Choroid plexus epithelial cell (primary cell): ENCODE data around the gene STARD13.

ENCODE experiments used
- DNase-seq: peaks from one replicate; pipeline ENCODE4 v3.0.0-alpha.2; 2010; ENCODE audit warnings: low read depth
- H3K4me3 ChIP-seq: 2 replicates; pipeline ENCODE4 v1.5.1; 2011; ENCODE audit warnings: low read depth, mild to moderate bottlenecking, control low read depth, low read length, moderate library complexity
- TF ChIP-seq, protein P1 (sequence below): conservative IDR thresholded peaks from 2 replicates; pipeline ENCODE4 v1.5.1; 2011; ENCODE audit warnings: low read depth, mild to moderate bottlenecking, control low read depth, inconsistent platforms, low read length, moderate library complexity

STARD13 gene

DNA sequence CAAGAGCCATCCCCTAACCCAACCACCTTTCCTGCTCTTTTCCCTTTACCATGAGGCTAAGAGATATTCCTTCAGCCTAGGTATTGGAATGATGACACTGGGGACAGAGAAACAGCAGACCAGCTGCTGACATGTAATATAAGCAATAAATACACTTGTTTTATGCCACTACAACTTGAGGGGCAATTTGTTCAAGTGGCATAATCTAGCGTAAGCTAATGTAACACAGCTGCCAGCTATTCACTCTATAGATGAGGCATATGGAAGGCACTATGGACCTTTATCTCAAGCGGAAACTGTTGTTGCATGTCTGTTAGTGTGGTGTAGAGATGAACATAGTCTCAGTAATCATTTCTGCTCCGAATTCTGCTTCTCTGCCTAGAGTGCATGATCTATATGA, 111.1 kb downstream of the STARD13 start:
- TF ChIP-seq, protein P1, sequence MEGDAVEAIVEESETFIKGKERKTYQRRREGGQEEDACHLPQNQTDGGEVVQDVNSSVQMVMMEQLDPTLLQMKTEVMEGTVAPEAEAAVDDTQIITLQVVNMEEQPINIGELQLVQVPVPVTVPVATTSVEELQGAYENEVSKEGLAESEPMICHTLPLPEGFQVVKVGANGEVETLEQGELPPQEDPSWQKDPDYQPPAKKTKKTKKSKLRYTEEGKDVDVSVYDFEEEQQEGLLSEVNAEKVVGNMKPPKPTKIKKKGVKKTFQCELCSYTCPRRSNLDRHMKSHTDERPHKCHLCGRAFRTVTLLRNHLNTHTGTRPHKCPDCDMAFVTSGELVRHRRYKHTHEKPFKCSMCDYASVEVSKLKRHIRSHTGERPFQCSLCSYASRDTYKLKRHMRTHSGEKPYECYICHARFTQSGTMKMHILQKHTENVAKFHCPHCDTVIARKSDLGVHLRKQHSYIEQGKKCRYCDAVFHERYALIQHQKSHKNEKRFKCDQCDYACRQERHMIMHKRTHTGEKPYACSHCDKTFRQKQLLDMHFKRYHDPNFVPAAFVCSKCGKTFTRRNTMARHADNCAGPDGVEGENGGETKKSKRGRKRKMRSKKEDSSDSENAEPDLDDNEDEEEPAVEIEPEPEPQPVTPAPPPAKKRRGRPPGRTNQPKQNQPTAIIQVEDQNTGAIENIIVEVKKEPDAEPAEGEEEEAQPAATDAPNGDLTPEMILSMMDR = no peak
- no peak for DNase-seq
- no peak overlapping the region for H3K4me3 ChIP-seq

DNA sequence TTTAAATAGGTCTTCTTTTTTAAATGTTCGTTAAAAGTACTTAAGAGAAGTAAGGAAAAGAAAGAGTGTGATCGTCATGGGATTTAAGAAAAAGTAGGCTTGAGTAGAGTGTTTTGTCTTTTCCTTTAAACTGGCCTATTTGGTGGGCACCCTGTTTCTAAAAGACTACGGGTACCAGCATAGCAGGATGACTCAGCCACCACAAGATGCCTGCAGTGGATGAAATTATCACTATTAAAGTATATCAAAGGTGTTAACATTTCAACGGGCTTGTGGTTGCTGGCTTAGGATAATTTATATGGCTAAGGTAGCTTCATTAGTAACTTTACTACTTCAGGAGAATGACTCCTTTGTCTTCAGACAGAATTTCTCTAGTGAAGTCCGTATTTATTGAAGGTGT, 112.6 kb downstream of the STARD13 start:
- TF ChIP-seq, protein P1 = no peak
- no peak for DNase-seq
- H3K4me3 ChIP-seq = no peak overlapping the region

DNA sequence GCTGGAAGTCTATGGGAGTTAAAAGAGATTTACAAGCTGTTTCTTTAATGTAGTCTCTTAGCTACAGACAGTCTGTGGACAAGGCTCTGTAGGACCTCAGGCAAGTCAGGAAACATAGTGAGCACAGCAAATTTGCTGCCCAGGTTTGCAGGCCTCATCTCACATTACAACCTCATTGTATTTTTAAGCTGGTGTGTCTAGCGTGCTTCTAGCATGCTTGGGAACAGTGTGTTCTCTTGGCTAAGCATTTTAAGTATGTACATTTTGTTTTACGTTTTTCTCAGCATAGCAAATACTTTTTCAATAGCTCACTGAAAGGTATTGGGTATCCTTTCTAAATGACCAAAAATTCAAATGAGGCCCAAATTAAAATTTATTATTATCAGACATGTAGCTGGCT, 113.2 kb downstream of the STARD13 start:
- no peak overlapping the region for H3K4me3 ChIP-seq
- DNase-seq = peak; percentile 98
- TF ChIP-seq, protein P1 = no peak

DNA sequence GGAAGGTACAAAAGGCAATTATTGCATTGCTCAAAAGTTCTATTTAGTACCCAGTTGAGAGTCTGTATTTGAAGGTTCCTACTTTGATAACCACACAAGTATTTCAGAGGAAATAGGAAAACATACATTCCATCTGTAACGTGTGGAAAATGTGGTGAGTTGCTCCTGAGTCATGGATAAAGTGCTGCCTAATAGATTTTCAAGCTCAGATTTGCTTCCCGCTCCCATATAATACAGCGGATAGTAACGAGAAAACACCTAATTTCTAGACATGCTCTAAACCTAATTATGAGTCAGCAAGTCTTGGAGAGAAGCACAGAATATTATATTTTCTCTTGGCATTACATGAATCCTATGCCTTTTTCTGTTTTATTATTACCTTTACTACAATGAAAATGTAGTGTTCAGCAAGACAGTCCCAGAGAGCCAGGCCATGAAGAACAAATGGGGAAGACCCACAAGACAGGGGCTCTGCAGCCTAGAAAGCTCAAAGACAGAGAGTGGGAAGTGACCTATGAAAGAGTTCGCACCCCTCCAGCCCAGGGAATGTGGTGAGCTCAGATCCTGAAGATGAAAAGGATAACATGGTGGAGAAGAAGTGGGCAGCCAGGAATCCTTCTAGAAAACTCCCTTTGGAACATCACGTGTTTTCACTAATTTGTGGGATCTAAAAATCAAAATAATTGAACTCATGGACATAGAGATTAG, 116.1 kb downstream of the STARD13 start:
- TF ChIP-seq, protein P1 = no peak
- DNase-seq = peak; percentile 88
- H3K4me3 ChIP-seq = no peak overlapping the region

DNA sequence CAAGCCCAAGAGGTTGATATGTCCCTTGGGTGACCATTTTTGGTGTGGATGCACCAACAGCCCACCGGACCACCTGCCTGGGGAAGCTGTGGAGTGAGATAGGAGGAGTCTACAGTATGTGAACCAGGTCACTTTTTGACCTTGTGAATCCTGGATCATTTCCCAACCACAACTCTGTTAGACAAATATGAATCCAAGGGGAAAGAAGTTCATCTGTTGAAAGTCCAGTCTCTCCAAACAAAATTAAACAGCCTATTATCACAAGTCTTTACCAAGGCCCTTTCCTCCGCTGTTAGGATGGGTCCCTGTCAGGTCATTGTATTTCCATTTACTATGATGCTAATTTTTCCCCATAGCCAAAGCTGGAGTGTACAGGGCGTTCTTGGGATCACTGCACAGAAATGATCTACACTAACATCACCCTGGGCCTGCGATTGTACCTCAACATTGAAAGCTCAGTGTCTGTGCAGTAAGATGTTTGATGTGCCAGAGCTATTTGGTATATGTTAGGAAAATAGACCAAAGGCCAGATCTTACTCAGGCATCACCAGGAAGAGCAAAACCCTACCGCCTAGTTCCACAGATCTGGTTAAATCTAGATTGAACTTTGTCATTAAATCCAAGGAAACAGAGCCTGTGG, 117.1 kb downstream of the STARD13 start:
- peak; percentile 65 for DNase-seq
- no peak overlapping the region for H3K4me3 ChIP-seq
- TF ChIP-seq, protein P1 = no peak

DNA sequence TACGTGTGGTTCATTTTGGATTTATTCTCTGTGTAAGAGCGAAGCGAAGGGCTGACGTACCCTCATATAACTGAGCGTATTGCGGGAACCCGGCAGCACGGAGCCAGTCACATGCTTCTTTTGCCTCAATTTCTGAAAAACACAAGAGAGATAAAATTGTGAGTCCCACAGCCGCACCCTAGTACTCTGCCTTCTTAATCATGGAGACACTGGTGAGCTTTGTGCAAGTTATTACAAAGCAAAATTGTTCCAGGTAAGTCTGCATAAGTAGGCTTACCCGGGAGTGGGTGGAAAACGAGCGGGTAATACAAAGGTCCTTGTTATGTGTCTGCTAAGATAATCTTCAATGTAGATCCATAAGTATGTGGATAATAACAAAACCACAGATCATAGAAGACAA, 118.1 kb downstream of the STARD13 start:
- TF ChIP-seq, protein P1 = no peak
- no peak for DNase-seq

DNA sequence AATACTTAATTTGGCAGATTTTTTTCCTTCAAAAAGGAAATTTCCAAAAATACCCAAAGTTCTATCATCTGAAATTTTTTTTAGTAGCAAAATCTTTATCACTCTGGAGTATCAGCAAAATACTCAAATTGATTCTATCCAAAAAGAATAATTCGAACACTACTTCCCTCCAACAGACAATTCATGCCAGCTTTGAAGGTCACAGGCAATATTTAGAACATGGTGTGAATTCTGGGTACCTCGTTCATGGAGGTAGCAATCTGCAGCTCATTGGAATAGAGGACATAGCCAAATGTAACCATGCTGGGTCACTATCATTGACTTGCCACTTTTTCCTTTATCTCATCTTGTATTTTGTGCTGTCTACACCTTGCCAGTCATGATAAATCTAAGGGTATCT, 119.8 kb downstream of the STARD13 start:
- TF ChIP-seq, protein P1 = no peak
- H3K4me3 ChIP-seq = no peak overlapping the region
- DNase-seq = no peak

More for the DNA sequence above, 118.1 kb downstream of the STARD13 start:
- no peak overlapping the region for H3K4me3 ChIP-seq
